Measurements from ENCODE around the gene CADM1. TPM values are rescaled to one million over a fixed set of nuclear protein-coding genes. Genes with fewer than 3 reads are reported as not detected.

The CADM1 gene
- total RNA-seq, 1 experiment from 2014 or later = 0.79 TPM

DNA sequence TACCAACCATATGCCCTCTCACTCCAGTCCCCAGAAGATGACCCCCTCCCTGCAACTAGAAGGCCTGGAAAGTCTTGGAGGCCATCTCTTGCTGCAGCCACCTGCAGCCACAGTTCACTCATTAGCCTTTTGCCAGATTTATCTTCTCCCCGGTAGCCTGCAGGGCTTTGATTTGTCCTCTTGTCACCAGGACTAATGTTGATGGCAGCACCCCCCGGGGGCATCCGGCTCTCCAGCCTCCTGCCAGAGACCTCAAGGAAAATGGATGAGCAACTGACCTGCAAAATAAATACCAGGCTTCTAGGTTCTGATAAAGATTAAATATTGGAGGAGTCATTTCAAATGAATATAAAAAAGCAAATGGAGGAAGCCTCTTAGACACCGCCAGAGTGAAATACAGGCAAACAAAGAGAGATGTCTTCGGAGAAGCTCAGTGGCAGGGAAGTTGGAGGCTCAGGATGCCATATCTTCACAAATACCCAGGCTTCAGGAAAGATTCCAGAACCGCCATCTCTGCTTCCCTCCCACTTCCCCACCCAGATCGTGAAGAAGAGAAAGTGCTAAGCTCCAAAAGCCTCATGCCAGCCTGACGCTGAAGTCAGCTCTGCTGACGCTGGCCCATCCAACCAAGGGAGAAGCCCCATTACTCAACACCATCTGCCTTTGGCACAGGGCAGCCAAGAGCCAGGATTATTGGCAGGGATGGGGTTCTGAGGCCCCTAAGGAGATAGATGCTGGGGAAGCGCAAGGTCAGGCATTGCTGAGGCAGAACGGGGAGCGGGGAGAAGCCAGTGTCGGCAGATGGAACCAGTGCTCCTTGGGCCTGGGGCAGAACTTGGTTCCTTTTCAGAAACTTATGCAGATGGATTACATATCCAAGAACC, 362.7 kb downstream of the CADM1 start (continued):
- no peak for TF ChIP-seq SIN3A (IDR thresholded peaks at IDR 0.05; ENCODE audit: low read depth)
- no peak for TF ChIP-seq RAD21 (IDR thresholded peaks at IDR 0.05; ENCODE audit: low read depth)
- TF ChIP-seq SP1 (IDR thresholded peaks at IDR 0.05; ENCODE audit: low read depth) = no peak
- no peak for TF ChIP-seq CBX3 (IDR thresholded peaks at IDR 0.05; ENCODE audit: low read depth)
- no peak for TF ChIP-seq EZH2 (IDR thresholded peaks at IDR 0.05)

DNA sequence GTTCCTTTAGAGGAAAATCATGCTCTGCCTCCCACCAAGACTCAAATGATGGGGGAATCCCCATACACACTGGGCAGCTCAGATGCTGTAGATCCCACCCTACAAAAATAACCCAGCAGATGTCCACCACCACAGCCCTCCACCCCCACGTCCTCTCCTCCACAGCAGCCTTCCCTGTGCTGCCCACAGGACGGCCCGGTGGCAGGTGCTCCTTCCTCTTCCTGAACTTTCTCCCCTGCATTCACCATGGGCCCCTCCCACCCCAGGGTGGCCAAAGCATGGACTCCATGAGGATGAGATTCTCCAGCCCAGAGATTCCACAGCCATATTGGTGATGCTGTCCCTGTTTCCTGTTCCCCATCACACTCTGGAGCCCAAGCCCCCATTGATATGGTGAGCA, 368.3 kb downstream of the CADM1 start:
- Histone ChIP-seq H3K9me2 (ENCODE audit: insufficient read depth) (no peaks in the 10 kb centered on the region), H3K36me3 (ENCODE audit: control insufficient read depth in 1 of 2, insufficient read depth in 2 of 2, low read length in 2 of 2) (no peaks in the 10 kb centered on the region), H3K4me1 (ENCODE audit: control insufficient read depth in 1 of 2, insufficient read depth in 2 of 2, low read length in 2 of 2) (no peaks in the 10 kb centered on the region), H3K9ac (ENCODE audit: low read length) (no peak overlapping the region), H3K4me3 (replicated peaks in 1 of 2; ENCODE audit: low read depth in 1 of 2, low read length in 2 of 2) (no peak overlapping the region), H3K27me3 (ENCODE audit: insufficient read depth, low read length) (no peaks in the 10 kb centered on the region), H4K20me1 (ENCODE audit: insufficient read depth) (no peaks in the 10 kb centered on the region), H3K79me2 (ENCODE audit: insufficient read depth, low read length) (no peaks in the 10 kb centered on the region), H3K9me3 (ENCODE audit: control insufficient read depth in 1 of 2, insufficient read depth in 1 of 2, low read depth in 1 of 2, low read length in 2 of 2) (no peaks in the 10 kb centered on the region; a peak in 1 of 4 replicates), H3K27ac (ENCODE audit: low read depth, low read length) (no peak overlapping the region), H2AFZ (ENCODE audit: low read depth, low read length, poor library complexity, severe bottlenecking) (no peak overlapping the region), H3K4me2 (ENCODE audit: low read length) (no peak overlapping the region)
- intact Hi-C loops (cut with micrococcal nuclease) = no loop called here
- ATAC-seq (no peak), DNase-seq (ENCODE audit: low read depth, low spot score) (no peak)
- no peak for TF ChIP-seq ZNF274 (IDR thresholded peaks at IDR 0.05; ENCODE audit: low read depth, low read length)
- no peak for TF ChIP-seq EZH2 (IDR thresholded peaks at IDR 0.05)
- TF ChIP-seq FOSL1 (IDR thresholded peaks at IDR 0.05; ENCODE audit: low read depth) = no peak
- no peak for TF ChIP-seq TCF7L2 (IDR thresholded peaks at IDR 0.05; ENCODE audit: borderline replicate concordance, extremely low read depth, insufficient read depth, insufficient read length)
- TF ChIP-seq SP1 (IDR thresholded peaks at IDR 0.05; ENCODE audit: low read depth) = no peak
- no peak for TF ChIP-seq SRF (IDR thresholded peaks at IDR 0.05; ENCODE audit: low read depth)
- no peak for TF ChIP-seq YY1 (IDR thresholded peaks at IDR 0.05; ENCODE audit: extremely low read depth, insufficient replicate concordance, low read depth, low read length)
- TF ChIP-seq POLR2AphosphoS5 (IDR thresholded peaks at IDR 0.05; ENCODE audit: low read depth, low read length) = no peak
- TF ChIP-seq CEBPB (IDR thresholded peaks at IDR 0.05; ENCODE audit: low read depth) = no peak
- TF ChIP-seq JUND (IDR thresholded peaks at IDR 0.05) = no peak
- TF ChIP-seq, protein P1, sequence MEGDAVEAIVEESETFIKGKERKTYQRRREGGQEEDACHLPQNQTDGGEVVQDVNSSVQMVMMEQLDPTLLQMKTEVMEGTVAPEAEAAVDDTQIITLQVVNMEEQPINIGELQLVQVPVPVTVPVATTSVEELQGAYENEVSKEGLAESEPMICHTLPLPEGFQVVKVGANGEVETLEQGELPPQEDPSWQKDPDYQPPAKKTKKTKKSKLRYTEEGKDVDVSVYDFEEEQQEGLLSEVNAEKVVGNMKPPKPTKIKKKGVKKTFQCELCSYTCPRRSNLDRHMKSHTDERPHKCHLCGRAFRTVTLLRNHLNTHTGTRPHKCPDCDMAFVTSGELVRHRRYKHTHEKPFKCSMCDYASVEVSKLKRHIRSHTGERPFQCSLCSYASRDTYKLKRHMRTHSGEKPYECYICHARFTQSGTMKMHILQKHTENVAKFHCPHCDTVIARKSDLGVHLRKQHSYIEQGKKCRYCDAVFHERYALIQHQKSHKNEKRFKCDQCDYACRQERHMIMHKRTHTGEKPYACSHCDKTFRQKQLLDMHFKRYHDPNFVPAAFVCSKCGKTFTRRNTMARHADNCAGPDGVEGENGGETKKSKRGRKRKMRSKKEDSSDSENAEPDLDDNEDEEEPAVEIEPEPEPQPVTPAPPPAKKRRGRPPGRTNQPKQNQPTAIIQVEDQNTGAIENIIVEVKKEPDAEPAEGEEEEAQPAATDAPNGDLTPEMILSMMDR (IDR thresholded peaks at IDR 0.05 in 2 of 3, conservative IDR thresholded peaks at IDR 0.05 in 1 of 3; ENCODE audit: borderline replicate concordance in 1 of 3, insufficient read depth in 1 of 3, low read depth in 2 of 3, low read length in 2 of 3) = no peak
- TF ChIP-seq, protein P2, sequence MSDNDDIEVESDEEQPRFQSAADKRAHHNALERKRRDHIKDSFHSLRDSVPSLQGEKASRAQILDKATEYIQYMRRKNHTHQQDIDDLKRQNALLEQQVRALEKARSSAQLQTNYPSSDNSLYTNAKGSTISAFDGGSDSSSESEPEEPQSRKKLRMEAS (IDR thresholded peaks at IDR 0.05) = no peak
- TF ChIP-seq, protein P3, sequence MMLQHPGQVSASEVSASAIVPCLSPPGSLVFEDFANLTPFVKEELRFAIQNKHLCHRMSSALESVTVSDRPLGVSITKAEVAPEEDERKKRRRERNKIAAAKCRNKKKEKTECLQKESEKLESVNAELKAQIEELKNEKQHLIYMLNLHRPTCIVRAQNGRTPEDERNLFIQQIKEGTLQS (IDR thresholded peaks at IDR 0.05) = no peak
- no peak for TF ChIP-seq ELF1 (IDR thresholded peaks at IDR 0.05; ENCODE audit: borderline replicate concordance, low read depth)
- no peak for TF ChIP-seq RAD21 (IDR thresholded peaks at IDR 0.05; ENCODE audit: low read depth)
- TF ChIP-seq ZFX (IDR thresholded peaks at IDR 0.05) = no peak
- TF ChIP-seq, protein P4, sequence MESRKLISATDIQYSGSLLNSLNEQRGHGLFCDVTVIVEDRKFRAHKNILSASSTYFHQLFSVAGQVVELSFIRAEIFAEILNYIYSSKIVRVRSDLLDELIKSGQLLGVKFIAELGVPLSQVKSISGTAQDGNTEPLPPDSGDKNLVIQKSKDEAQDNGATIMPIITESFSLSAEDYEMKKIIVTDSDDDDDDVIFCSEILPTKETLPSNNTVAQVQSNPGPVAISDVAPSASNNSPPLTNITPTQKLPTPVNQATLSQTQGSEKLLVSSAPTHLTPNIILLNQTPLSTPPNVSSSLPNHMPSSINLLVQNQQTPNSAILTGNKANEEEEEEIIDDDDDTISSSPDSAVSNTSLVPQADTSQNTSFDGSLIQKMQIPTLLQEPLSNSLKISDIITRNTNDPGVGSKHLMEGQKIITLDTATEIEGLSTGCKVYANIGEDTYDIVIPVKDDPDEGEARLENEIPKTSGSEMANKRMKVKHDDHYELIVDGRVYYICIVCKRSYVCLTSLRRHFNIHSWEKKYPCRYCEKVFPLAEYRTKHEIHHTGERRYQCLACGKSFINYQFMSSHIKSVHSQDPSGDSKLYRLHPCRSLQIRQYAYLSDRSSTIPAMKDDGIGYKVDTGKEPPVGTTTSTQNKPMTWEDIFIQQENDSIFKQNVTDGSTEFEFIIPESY (IDR thresholded peaks at IDR 0.05; ENCODE audit: extremely low read depth, insufficient replicate concordance, low read length) = no peak
- ChIA-PET CTCF (no interaction called here), POLR2A (no interaction called here), RAD21 (ENCODE audit: low non-redundant PET in 1 of 2, low total read pairs in 2 of 2, uncharacterized antibody in 2 of 2, unreplicated experiment in 2 of 2) (no interaction called here)
- no TSS peak for BruUV-seq (replicated peaks)

Data from HCT116 (cell line).